IMR-90 (cell line): Measurements from ENCODE around the gene MRPL21. TPM values are rescaled to one million over a fixed set of nuclear protein-coding genes. Genes with fewer than 3 reads are reported as not detected.

Experiments used
- ATAC-seq: fragments of 200-7000 bp; cut with Tn5 transposase; 2 replicates; pipeline ENCODE4 v1.9.1; 2020; ENCODE audit warnings: low read depth, mild to moderate bottlenecking, moderate library complexity
- BruUV-seq: library from RNA; stranded (reverse); fragments of 400-500 nt; replicated peaks from 2 replicates; lab custom pipeline; 2021; lab: Mats Ljungman, UMichigan
- CTCF ChIA-PET: fragments of 300-600 bp; formaldehyde crosslinking; extraction: SDS; loops from one replicate; lab custom pipeline; 2021; ENCODE audit warnings: antibody characterized with exemption; lab: Yijun Ruan, JAX
- POLR2A ChIA-PET: fragments of 300-600 bp; sonication (Branson Sonifier 250); formaldehyde crosslinking; loops from one replicate; lab custom pipeline; 2022; ENCODE audit warnings: antibody characterized with exemption; ENCODE audit not compliant: unreplicated experiment; lab: Charles Lee
- DNase-seq: peaks from one replicate; pipeline ENCODE4 v3.0.0; 2013
- H2AFZ ChIP-seq: replicated peaks from 2 replicates; pipeline ENCODE3; 2013; ENCODE audit warnings: low read length, mild to moderate bottlenecking; ENCODE audit not compliant: poor library complexity
- H2AK5ac ChIP-seq: 2 replicates; pipeline ENCODE4 v1.6.1; 2013; ENCODE audit warnings: low read depth, low read length, inconsistent platforms
- H2AK9ac ChIP-seq: replicated peaks from 2 replicates; pipeline ENCODE3; 2013; ENCODE audit warnings: mild to moderate bottlenecking, low read depth, low read length, moderate library complexity; ENCODE audit not compliant: poor library complexity
- H2BK120ac ChIP-seq: 2 replicates; pipeline ENCODE4 v1.6.1; 2013; ENCODE audit warnings: low read depth, low read length, inconsistent platforms
- H2BK15ac ChIP-seq: 3 replicates; pipeline ENCODE4 v1.6.1; 2013; ENCODE audit warnings: low read depth, low read length, inconsistent platforms
- H2BK20ac ChIP-seq: 2 replicates; pipeline ENCODE4 v1.6.1; 2013; ENCODE audit warnings: low read depth, mild to moderate bottlenecking, inconsistent platforms, low read length, moderate library complexity
- H2BK5ac ChIP-seq: 2 replicates; pipeline ENCODE4 v1.6.1; 2013; ENCODE audit warnings: mild to moderate bottlenecking, low read depth, low read length, inconsistent platforms; ENCODE audit not compliant: poor library complexity, severe bottlenecking
- H3K14ac ChIP-seq: replicated peaks from 2 replicates; pipeline ENCODE4 v1.6.1; 2013; ENCODE audit warnings: low read depth, low read length, inconsistent platforms
- H3K18ac ChIP-seq: 2 replicates; pipeline ENCODE4 v1.6.1; 2013; ENCODE audit warnings: low read depth, low read length, control low read depth
- H3K23ac ChIP-seq: 2 replicates; pipeline ENCODE4 v1.6.1; 2013; ENCODE audit warnings: low read depth, low read length, inconsistent platforms
- H3K27ac ChIP-seq: 2 replicates; pipeline ENCODE4 v1.5.1; 2013; ENCODE audit warnings: mild to moderate bottlenecking, control low read depth, low read length; ENCODE audit not compliant: insufficient read depth
- H3K27me3 ChIP-seq: 2 replicates; pipeline ENCODE4 v1.6.1; 2013; ENCODE audit warnings: low read length; ENCODE audit not compliant: control insufficient read depth, insufficient read depth
- H3K36me3 ChIP-seq: 2 replicates; pipeline ENCODE4 v1.6.1; 2013; ENCODE audit warnings: low read length, mixed read lengths; ENCODE audit not compliant: control insufficient read depth, insufficient read depth
- H3K4ac ChIP-seq: 2 replicates; pipeline ENCODE4 v1.6.1; 2013; ENCODE audit warnings: low read depth, low read length, inconsistent platforms
- H3K4me1 ChIP-seq: 2 replicates; pipeline ENCODE4 v1.6.1; 2013; ENCODE audit warnings: low read length, mixed read lengths; ENCODE audit not compliant: control insufficient read depth, insufficient read depth
- H3K4me2 ChIP-seq: 2 replicates; pipeline ENCODE4 v1.6.1; 2013; ENCODE audit warnings: low read depth, mild to moderate bottlenecking, control low read depth, low read length, moderate library complexity
- H3K4me3 ChIP-seq: 2 replicates; pipeline ENCODE4 v1.5.1; 2013; ENCODE audit warnings: low read depth, mild to moderate bottlenecking, control low read depth, low read length, moderate library complexity; ENCODE audit not compliant: insufficient read depth
- H3K56ac ChIP-seq: 2 replicates; pipeline ENCODE4 v1.6.1; 2013; ENCODE audit warnings: low read length, inconsistent platforms; ENCODE audit not compliant: insufficient read depth; ENCODE audit errors: extremely low read depth
- H3K79me1 ChIP-seq, 2 experiments: 2 replicates each; pipeline ENCODE4 v1.6.1; 2013; ENCODE audit warnings: low read length in 2 of 2, inconsistent platforms in 1 of 2, low read depth in 1 of 2
- H3K9ac ChIP-seq: 2 replicates; pipeline ENCODE4 v1.6.1; 2013; ENCODE audit warnings: low read depth, low read length, control low read depth
- H3K9me1 ChIP-seq: 2 replicates; pipeline ENCODE4 v1.6.1; 2013; ENCODE audit warnings: low read length, inconsistent platforms; ENCODE audit not compliant: insufficient read depth
- H3K9me3 ChIP-seq: 2 replicates; pipeline ENCODE4 v1.6.1; 2013; ENCODE audit warnings: low read length; ENCODE audit not compliant: control insufficient read depth, insufficient read depth
- H4K20me1 ChIP-seq: 2 replicates; pipeline ENCODE4 v1.6.1; 2013; ENCODE audit warnings: low read length, inconsistent platforms; ENCODE audit not compliant: insufficient read depth
- H4K5ac ChIP-seq: 2 replicates; pipeline ENCODE4 v1.6.1; 2013; ENCODE audit warnings: mild to moderate bottlenecking, low read depth, low read length, control low read depth
- H4K8ac ChIP-seq, 2 experiments: 2 replicates each; pipeline ENCODE4 v1.6.1; 2013; ENCODE audit warnings: low read depth in 2 of 2, low read length in 2 of 2, control low read depth in 1 of 2, inconsistent platforms in 1 of 2
- H4K91ac ChIP-seq: 2 replicates; pipeline ENCODE4 v1.6.1; 2013; ENCODE audit warnings: low read depth, low read length, inconsistent platforms; ENCODE audit not compliant: insufficient read depth
- BHLHE40 ChIP-seq: fragments of 150-350 bp; IDR thresholded peaks from 2 replicates; pipeline ENCODE4 v1.6.1; 2016; ENCODE audit warnings: mild to moderate bottlenecking, low read depth, low read length
- CEBPB ChIP-seq: IDR thresholded peaks from 2 replicates; pipeline ENCODE4 v1.6.1; 2012; ENCODE audit warnings: low read depth, low read length, improper control_type of control experiment
- CHD1 ChIP-seq: IDR thresholded peaks from 2 replicates; pipeline ENCODE4 v1.6.1; 2012; ENCODE audit warnings: low read depth, low read length, improper control_type of control experiment
- CTCF ChIP-seq: conservative IDR thresholded peaks from 2 replicates; pipeline ENCODE4 v1.5.1; 2012; ENCODE audit warnings: mild to moderate bottlenecking, low read depth, low read length, improper control_type of control experiment
- FOS ChIP-seq: fragments of 150-350 bp; IDR thresholded peaks from 2 replicates; pipeline ENCODE4 v1.6.1; 2016; ENCODE audit warnings: low read depth, low read length
- MAFK ChIP-seq: IDR thresholded peaks from 2 replicates; pipeline ENCODE4 v1.6.1; 2012; ENCODE audit warnings: low read depth, low read length, improper control_type of control experiment
- NFE2L2 ChIP-seq: fragments of 150-350 bp; IDR thresholded peaks from 2 replicates; pipeline ENCODE4 v1.6.1; 2016; ENCODE audit warnings: low read depth, mild to moderate bottlenecking, low read length
- RAD21 ChIP-seq: IDR thresholded peaks from 2 replicates; pipeline ENCODE4 v1.6.1; 2012; ENCODE audit warnings: low read length, improper control_type of control experiment
- WGBS, 2 experiments: methylation state at CpG; one replicate each; pipeline versions ENCODE4 v1.1.5 to v1.1.7; 2013; ENCODE audit warnings: missing lambda C conversion rate in 2 of 2; ENCODE audit not compliant: insufficient read length in 1 of 2; ENCODE audit errors: extremely low coverage in 2 of 2; 5-methylcytosine and 5-hydroxymethylcytosine counted together
- dilution Hi-C: fragments of 300-500 bp; cut with HindIII; formaldehyde crosslinking; loops from one replicate; pipeline ENCODE4 v1.14.3; 2018; ENCODE audit warnings: low sequenced_read_pairs; ENCODE audit not compliant: unreplicated experiment
- in situ Hi-C: fragments of 300-500 bp; cut with MboI; formaldehyde crosslinking; loops from 3 replicates; pipeline ENCODE4 v1.14.3; 2019; ENCODE audit warnings: low sequenced_read_pairs, inconsistent platforms, mixed read lengths
- intact Hi-C: fragments of 100-400 bp; cut with micrococcal nuclease; formaldehyde crosslinking; loops from 2 replicates; pipeline ENCODE4 v1.10.0; 2022
- polyA plus RNA-seq, 3 experiments: library from polyadenylated mRNA; depleted of rRNA; stranded (reverse); fragments of >200 nt; gene quantifications; 2 replicates each; pipeline ENCODE4 v1.2.3, GENCODE V29; 2012; ENCODE audit warnings: low replicate concordance in 1 of 3
- total RNA-seq: library from RNA; depleted of rRNA; stranded (reverse); fragments of >200 nt; gene quantifications from 2 replicates; pipeline ENCODE4 v1.2.3, GENCODE V29; 2012

The MRPL21 gene
- total and polyA plus RNA-seq, 2 of the 4 experiments (the other 2 are of a cell fraction): 19.2 to 26.3 TPM

GRCh38 chr11:68950762-68951161 lies 47.1 kb upstream of the MRPL21 start:
- H2AK9ac ChIP-seq: no peak overlapping the region
- in situ Hi-C loops: no loop called here
- H3K9me3 ChIP-seq: no peaks in the 10 kb centered on the region
- H2BK120ac ChIP-seq: no peak overlapping the region
- CTCF ChIA-PET: no interaction called here
- dilution Hi-C loops: no loop called here
- no peak overlapping the region for H2BK20ac ChIP-seq
- H2AK5ac ChIP-seq: no peak overlapping the region
- TF ChIP-seq MAFK (no peak), CEBPB (no peak), RAD21 (no peak), NFE2L2 (no peak), BHLHE40 (no peak), FOS (no peak), CTCF (no peak), CHD1 (no peak)
- no peak overlapping the region for H3K4me3 ChIP-seq
- ATAC-seq (no peak), DNase-seq (no peak)
- H3K27me3 ChIP-seq: no peaks in the 10 kb centered on the region; the same call in 1 of the 2 replicates
- no TSS peak for BruUV-seq
- H3K18ac ChIP-seq: no peak overlapping the region
- no peak overlapping the region for H4K8ac ChIP-seq
- H3K4me1 ChIP-seq: peaks cover 7% of the 10 kb centered on the region
- H3K4ac ChIP-seq: no peak overlapping the region
- no peak overlapping the region for H2AFZ ChIP-seq
- no peak overlapping the region for H3K56ac ChIP-seq
- H3K4me2 ChIP-seq: no peak overlapping the region
- no peaks in the 10 kb centered on the region for H4K20me1 ChIP-seq
- H3K79me1 ChIP-seq: no peaks in the 10 kb centered on the region
- no peak overlapping the region for H3K27ac ChIP-seq
- H3K9me1 ChIP-seq: no peaks in the 10 kb centered on the region; the same call in 1 of the 2 replicates
- no peaks in the 10 kb centered on the region for H3K36me3 ChIP-seq
- POLR2A ChIA-PET: no interaction called here
- H2BK15ac ChIP-seq: no peak overlapping the region
- WGBS, 2 experiments: 58% methylated on average over 9 of the region's 9 CpGs; no CpG with 5 or more reads in 1 of the 2 experiments
- H4K5ac ChIP-seq: no peak overlapping the region
- H3K9ac ChIP-seq: no peak overlapping the region
- H3K14ac ChIP-seq: no peak overlapping the region
- no peak overlapping the region for H4K91ac ChIP-seq
- intact Hi-C loops: no loop called here
- H2BK5ac ChIP-seq: no peak overlapping the region
- no peak overlapping the region for H3K23ac ChIP-seq
